22Rv1 (cell line): ENCODE results near the gene PNRC2.
"Not testable (repeated sequence)": the region's sequence is repeated elsewhere in the genome, so short reads cannot be mapped to it uniquely, and the experiment has no call there.

Experiments used
- CTCF ChIP-seq: fragments of 450-650 bp; IDR thresholded peaks from 2 replicates; pipeline ENCODE4 v1.5.1; 2017; ENCODE audit warnings: mild to moderate bottlenecking
- ZFX ChIP-seq: fragments of 450-650 bp; IDR thresholded peaks from 2 replicates; pipeline ENCODE4 v1.6.1; 2017; ENCODE audit warnings: antibody characterized with exemption, borderline replicate concordance

GRCh38 chr1:23992011-23992410 lies 32.4 kb downstream of the PNRC2 start:
- TF ChIP-seq CTCF, ZFX: not testable (repeated sequence)
